Right atrium auricular region (tissue), 2 donors: ENCODE results near the gene ERF. TPM values are rescaled to one million over a fixed set of nuclear protein-coding genes. Genes with fewer than 3 reads are reported as not detected.
"Not testable (repeated sequence)": the region's sequence is repeated elsewhere in the genome, so short reads cannot be mapped to it uniquely, and the experiment has no call there.

Experiments used
- DNase-seq: peaks from one replicate; pipeline ENCODE4 v3.0.0-alpha.2; 2019; ENCODE audit warnings: low spot score
- H3K27ac ChIP-seq, 2 donors: fragments of 200-600 bp; sonication (generic); 1 replicate in 1 of 2; 2 replicates in 1 of 2; pipeline ENCODE4 v1.5.1; 2016 to 2019
- H3K27me3 ChIP-seq, 2 donors: fragments of 200-600 bp; sonication (generic); one replicate each; pipeline versions ENCODE4 v1.5.1 to v1.6.0; 2017 to 2019
- H3K36me3 ChIP-seq: fragments of 200-600 bp; sonication (generic); one replicate; pipeline ENCODE4 v1.5.1; 2016
- H3K4me1 ChIP-seq, 2 donors: fragments of 200-600 bp; sonication (generic); one replicate each; pipeline versions ENCODE4 v1.5.1 to v1.6.0; 2017 to 2019
- H3K4me3 ChIP-seq, 2 donors: fragments of 200-600 bp; sonication (generic); 1 replicate in 1 of 2; 2 replicates in 1 of 2; pipeline ENCODE4 v1.5.1; 2017 to 2019; ENCODE audit warnings: mild to moderate bottlenecking in 1 of 2, moderate library complexity in 1 of 2
- H3K9me3 ChIP-seq, 2 donors: fragments of 200-600 bp; sonication (generic); one replicate each; pipeline ENCODE4 v1.5.1; 2019
- total RNA-seq, 2 donors: library from RNA; depleted of rRNA; stranded (reverse); fragments of >200 nt; gene quantifications; one replicate each; pipeline ENCODE4 v1.1.0, GENCODE V29; 2016
- TF ChIP-seq, protein P1 (sequence below), 2 donors: fragments of 200-600 bp; sonication (generic); IDR thresholded peaks; one replicate each; pipeline ENCODE4 v1.5.1; 2019; ENCODE audit warnings: antibody characterized with exemption in 2 of 2

Gene ERF
- total RNA-seq, 2 donors from 2014 or later = 26.8 to 34.9 TPM

- Histone ChIP-seq H3K27ac (peak overlapping the region; percentile 91 to 96), H3K4me1 (peaks cover 0 to 41% of the 10 kb centered on the region in 2 donors), H3K27me3 (no peaks in the 10 kb centered on the region), H3K4me3 (peak overlapping the region; percentile 58 to 72), H3K36me3 (peaks cover 29% of the 10 kb centered on the region), H3K9me3 (no peaks in the 10 kb centered on the region)
- DNase-seq = no peak
- TF ChIP-seq, protein P1, sequence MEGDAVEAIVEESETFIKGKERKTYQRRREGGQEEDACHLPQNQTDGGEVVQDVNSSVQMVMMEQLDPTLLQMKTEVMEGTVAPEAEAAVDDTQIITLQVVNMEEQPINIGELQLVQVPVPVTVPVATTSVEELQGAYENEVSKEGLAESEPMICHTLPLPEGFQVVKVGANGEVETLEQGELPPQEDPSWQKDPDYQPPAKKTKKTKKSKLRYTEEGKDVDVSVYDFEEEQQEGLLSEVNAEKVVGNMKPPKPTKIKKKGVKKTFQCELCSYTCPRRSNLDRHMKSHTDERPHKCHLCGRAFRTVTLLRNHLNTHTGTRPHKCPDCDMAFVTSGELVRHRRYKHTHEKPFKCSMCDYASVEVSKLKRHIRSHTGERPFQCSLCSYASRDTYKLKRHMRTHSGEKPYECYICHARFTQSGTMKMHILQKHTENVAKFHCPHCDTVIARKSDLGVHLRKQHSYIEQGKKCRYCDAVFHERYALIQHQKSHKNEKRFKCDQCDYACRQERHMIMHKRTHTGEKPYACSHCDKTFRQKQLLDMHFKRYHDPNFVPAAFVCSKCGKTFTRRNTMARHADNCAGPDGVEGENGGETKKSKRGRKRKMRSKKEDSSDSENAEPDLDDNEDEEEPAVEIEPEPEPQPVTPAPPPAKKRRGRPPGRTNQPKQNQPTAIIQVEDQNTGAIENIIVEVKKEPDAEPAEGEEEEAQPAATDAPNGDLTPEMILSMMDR (IDR thresholded peaks at IDR 0.05) = no peak
Measured at GRCh38 chr19:42269478-42270345, 14.8 kb upstream of the ERF start.

DNA sequence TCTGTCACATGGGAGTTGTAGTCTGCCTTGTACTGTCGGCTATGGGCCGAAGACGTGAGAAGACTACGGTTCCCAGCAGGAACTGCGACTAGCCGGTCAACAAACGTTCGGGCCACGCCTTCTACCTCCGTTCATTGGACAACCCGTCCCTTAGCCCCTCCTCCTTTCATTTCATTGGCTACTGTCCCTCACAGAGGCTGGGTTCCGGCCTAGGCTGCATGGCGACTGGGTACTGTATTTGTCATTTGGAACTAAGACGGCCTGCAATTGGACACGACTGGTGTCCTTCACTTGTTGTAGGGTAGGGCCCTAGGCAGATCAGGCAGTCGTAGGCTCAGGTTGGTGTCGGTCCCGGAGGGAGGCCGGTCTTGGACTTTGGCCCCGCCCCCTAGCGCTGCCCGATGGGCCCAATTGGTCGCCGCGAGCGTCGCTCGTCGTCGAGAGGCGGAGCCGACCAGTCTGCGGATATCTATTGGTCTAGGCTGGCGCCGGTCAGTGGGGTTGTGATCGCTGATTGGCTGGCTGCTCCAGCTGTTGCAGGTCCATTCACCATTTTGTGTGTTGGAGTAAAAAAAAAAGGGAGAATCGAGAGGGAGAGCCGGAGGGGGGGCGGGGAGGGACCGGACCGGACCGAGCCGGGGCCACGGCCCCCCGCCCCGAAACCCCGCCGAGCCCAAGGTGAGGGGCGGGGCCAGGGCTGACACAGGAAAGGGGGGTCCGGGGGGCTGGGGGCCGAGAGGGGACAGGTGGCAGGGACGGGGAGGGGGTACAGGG is 14.0 kb upstream of the ERF start, which contains the start of gene CIC:
TSS of gene CIC (plus strand) at position 549 of the 774 bp plus-strand sequence. CDS start 2,532 bp downstream, outside the sequence.
- Histone ChIP-seq H3K4me3 (peak within 1 kb of the TSS; percentile 72 to 94), H3K4me1 (peaks cover 0 to 36% of the 10 kb centered on the region in 2 donors), H3K36me3 (peaks cover 20% of the 10 kb centered on the region), H3K27ac (peak within 1 kb of the TSS; percentile 98 to 100), H3K27me3 (no peaks in the 10 kb centered on the region), H3K9me3 (no peaks in the 10 kb centered on the region)
- TF ChIP-seq, protein P1 (IDR thresholded peaks at IDR 0.05) = no peak
- peak; percentile 100 for DNase-seq

- peaks cover 0 to 36% of the 10 kb centered on the region in 2 donors for H3K4me1 ChIP-seq
- H3K36me3 ChIP-seq = peaks cover 14% of the 10 kb centered on the region
- no peaks in the 10 kb centered on the region for H3K9me3 ChIP-seq
- DNase-seq = peak; percentile 100
- H3K27me3 ChIP-seq = no peaks in the 10 kb centered on the region
- H3K27ac ChIP-seq = peak overlapping the region; percentile 98 to 100
- TF ChIP-seq, protein P1 (IDR thresholded peaks at IDR 0.05) = no peak
- H3K4me3 ChIP-seq = peak overlapping the region; percentile 72 to 94
Measured at GRCh38 chr19:42268142-42268703, 13.3 kb upstream of the ERF start.

- DNase-seq = no peak
- no peaks in the 10 kb centered on the region for H3K9me3 ChIP-seq
- peaks cover 8% of the 10 kb centered on the region for H3K36me3 ChIP-seq
- TF ChIP-seq, protein P1 (IDR thresholded peaks at IDR 0.05) = no peak
- no peaks in the 10 kb centered on the region for H3K27me3 ChIP-seq
- peak overlapping the region; percentile 42 to 72 for H3K4me3 ChIP-seq
- peak overlapping the region; percentile 98 to 100 for H3K27ac ChIP-seq
- peaks cover 0 to 36% of the 10 kb centered on the region in 2 donors for H3K4me1 ChIP-seq
Measured at GRCh38 chr19:42267644-42268141, 12.8 kb upstream of the ERF start.

DNA sequence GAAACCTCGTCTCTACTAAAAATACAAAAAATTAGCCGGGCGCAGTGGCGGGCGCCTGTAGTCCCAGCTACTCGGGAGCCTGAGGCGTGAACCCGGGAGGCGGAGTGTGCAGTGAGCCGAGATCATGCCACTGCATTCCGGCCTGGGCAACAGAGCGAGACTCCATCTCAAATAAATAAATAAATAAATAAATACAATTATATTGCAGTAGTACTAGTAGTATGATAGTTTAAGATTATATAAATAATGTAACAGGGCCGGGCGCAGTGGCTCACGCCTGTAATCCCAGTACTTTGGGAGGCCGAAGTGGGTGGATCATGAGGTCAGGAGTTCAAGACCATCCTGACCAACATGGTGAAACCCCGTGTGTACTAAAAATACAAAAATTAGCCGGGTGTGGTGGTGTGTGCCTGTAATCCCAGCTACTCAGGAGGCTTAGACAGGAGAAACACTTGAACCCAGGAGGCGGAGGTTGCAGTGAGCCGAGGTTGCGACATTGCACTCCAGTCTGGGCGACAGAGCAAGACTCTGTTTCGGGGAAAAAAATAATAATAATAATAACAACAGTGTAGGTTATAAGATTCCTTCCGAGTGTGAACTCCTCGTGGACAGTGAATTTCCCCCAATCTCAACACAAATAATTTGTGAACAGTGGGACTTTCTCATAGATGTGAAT is 12.1 kb upstream of the ERF start:
- not testable (repeated sequence) for H3K9me3 ChIP-seq, DNase-seq, H3K4me3 ChIP-seq, H3K36me3 ChIP-seq, H3K27me3 ChIP-seq
- Histone ChIP-seq H3K27ac (peak overlapping the region in 1 of 2 donors; percentile 98), H3K4me1 (peaks cover 0 to 35% of the 10 kb centered on the region in 2 donors)

DNA sequence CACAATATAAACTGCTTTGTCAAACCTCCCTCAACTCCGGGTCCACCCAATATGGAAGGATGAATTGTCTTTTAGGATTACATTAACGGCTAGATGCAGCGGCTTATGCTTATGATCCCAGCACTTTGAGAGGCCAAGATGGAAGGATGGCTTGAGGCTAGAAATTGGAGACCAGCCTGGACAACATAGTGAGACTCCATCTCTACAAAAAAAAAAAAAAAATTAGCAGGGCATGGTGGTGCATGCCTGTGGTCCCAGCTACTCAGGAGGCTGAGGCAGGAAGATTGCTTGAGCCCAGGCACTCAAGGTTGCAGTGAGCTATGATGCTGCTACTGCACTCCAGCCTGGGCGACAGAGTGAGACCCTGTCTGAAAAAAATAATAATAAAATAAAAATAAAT is 11.2 kb upstream of the ERF start:
- H3K27me3 ChIP-seq, DNase-seq, H3K27ac ChIP-seq, H3K4me3 ChIP-seq, H3K36me3 ChIP-seq, H3K9me3 ChIP-seq: not testable (repeated sequence)
- peaks cover 0 to 25% of the 10 kb centered on the region in 2 donors for H3K4me1 ChIP-seq
